ENCODE results near the gene PPP2R2C.

PPP2R2C gene

GRCh38 chr4:6375620-6376295 lies 96.7 kb downstream of the PPP2R2C start:
- no peak for DNase-seq

GRCh38 chr4:6374575-6374974 lies 97.8 kb downstream of the PPP2R2C start:
- DNase-seq = no peak

- no peak for DNase-seq
Observed at GRCh38 chr4:6373541-6374410, 98.6 kb downstream of the PPP2R2C start.

- DNase-seq = no peak
Observed at GRCh38 chr4:6372649-6373525, 99.5 kb downstream of the PPP2R2C start.

- no peak for DNase-seq
Observed at GRCh38 chr4:6371812-6372211, 100.6 kb downstream of the PPP2R2C start.

- DNase-seq = no peak
Observed at GRCh38 chr4:6371271-6371670, 101.1 kb downstream of the PPP2R2C start.

GRCh38 chr4:6369924-6370645 lies 102.3 kb downstream of the PPP2R2C start:
- no peak for DNase-seq

GRCh38 chr4:6369511-6369910 lies 102.9 kb downstream of the PPP2R2C start:
- DNase-seq = no peak

GRCh38 chr4:6369035-6369434 lies 103.4 kb downstream of the PPP2R2C start:
- DNase-seq = no peak

GRCh38 chr4:6368601-6369000 lies 103.8 kb downstream of the PPP2R2C start:
- no peak for DNase-seq

- DNase-seq = no peak
Observed at GRCh38 chr4:6368096-6368495, 104.3 kb downstream of the PPP2R2C start.

GRCh38 chr4:6367371-6367851 lies 105.0 kb downstream of the PPP2R2C start:
- DNase-seq = no peak

GRCh38 chr4:6366581-6366980 lies 105.8 kb downstream of the PPP2R2C start:
- no peak for DNase-seq

- DNase-seq = no peak
Observed at GRCh38 chr4:6365545-6366086, 106.8 kb downstream of the PPP2R2C start.

GRCh38 chr4:6364581-6364980 lies 107.8 kb downstream of the PPP2R2C start:
- DNase-seq = no peak

- no peak for DNase-seq
Observed at GRCh38 chr4:6364146-6364545, 108.3 kb downstream of the PPP2R2C start.

- DNase-seq = no peak
Observed at GRCh38 chr4:6362896-6363295, 109.5 kb downstream of the PPP2R2C start.

GRCh38 chr4:6362243-6362885 lies 110.0 kb downstream of the PPP2R2C start:
- DNase-seq = no peak

GRCh38 chr4:6361076-6361784 lies 111.2 kb downstream of the PPP2R2C start:
- DNase-seq = no peak

GRCh38 chr4:6360385-6360784 lies 112.0 kb downstream of the PPP2R2C start:
- no peak for DNase-seq

Measured in activated CD4-positive, alpha-beta T cell treated with anti-CD3 and anti-CD28 coated beads for 1 hour (primary cell).